GM19035 (cell line): ENCODE data around the gene SLC3A2.
"Not testable (repeated sequence)": the region's sequence is repeated elsewhere in the genome, so short reads cannot be mapped to it uniquely, and the experiment has no call there.

Source experiments
- ATAC-seq: cut with Tn5 transposase; IDR thresholded peaks from one replicate; pipeline ENCODE4 v1.9.1; 2021; ENCODE audit not compliant: unreplicated experiment

Gene SLC3A2

DNA sequence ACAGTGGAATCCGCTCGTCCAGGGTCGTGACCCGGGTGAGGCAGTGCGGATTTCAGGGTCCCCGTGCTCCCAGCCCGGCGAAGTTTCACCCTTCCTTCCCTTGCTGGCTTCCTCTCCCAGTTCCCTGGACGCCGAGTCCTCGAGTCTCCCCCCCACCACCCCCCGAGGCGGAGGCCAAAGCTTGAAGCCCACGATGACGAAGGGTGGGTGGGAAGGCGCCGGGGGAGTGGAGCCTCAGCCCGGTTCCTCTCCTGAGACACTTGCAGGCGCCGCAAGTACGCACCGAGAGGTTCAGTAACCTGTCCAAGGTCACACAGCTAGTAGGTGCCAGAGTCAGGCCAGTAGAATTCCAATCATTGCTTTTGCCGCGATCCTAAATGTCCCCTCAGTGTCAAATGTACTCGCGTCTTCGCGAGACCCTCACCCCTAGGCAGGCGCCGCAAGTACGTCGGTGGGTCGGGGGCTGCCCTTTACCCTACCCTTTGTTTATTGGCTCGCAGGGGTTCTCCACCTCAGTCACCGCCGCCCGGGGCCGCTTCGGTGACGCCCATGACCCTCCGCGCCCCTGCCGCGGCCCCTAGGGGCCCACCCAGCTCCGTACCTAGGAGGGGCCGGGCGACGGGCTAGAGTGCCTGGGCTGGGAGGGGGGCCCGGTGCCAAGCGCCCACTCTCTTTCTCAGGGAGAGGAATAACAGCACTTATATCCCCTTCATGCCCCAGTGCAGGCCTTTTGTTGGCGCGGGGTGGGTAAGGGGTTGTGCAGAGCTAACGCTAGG, 46.2 kb downstream of the SLC3A2 start:
- ATAC-seq, result no peak

DNA sequence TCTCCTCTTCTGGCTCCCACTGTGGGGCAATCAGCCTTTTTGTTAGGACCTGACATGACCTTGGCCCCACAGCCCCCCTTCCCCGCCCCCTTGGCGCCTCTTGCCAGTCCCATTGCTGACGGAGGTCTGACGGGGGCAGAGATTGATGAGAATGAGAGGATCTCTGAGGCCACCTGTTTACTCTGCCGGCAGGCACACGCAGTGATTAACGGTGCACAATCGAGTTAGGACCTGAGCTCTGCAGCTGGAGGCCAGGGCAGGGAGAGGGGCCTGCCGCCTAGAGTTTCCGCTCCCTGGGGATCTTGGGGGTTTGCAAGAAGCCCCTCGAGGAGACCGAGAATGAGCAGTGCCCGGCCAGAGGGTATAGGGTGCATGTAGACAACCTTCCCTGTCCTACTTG, 47.3 kb downstream of the SLC3A2 start:
- ATAC-seq, result no peak

DNA sequence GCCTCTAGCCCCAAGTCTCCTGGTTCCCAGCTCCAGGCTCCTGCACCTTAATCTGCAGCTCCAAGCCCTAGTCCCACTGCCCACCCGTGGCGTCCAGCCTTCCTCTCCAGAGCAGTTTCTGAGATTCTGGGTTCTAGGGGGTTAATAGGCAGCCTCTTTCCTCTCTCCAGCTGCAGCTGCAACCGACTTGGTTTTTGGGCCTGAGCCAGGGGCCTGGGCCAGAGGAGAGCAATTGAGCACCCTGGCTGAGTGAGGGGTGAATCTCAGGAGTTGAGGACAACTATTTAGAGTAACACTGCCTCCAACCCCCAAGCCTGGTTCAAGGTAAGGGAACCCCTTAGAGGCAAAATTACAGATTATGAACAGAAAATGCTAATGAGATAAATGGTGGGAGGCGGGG, 49.5 kb downstream of the SLC3A2 start:
- ATAC-seq, result no peak

DNA sequence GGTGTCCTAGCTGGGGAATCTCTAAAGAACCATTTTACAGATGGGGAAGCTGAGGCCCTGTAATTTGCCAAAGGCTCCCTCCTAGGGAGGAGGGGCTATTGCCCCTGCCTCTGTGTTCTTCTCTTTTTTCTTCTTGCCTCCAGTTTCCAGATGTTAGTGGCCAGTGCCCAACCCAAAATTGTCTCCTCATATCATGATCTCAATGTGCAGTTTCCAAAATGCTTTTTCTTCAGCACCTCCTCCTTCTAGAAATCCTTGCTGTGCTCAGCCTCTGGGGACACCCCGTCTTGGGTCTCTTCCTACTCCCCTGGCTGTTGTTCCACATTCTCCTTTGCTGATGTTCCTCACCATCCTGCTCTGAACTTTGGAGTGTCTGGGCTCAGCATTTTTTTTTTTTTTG, 50.0 kb downstream of the SLC3A2 start:
- ATAC-seq, result no peak

DNA sequence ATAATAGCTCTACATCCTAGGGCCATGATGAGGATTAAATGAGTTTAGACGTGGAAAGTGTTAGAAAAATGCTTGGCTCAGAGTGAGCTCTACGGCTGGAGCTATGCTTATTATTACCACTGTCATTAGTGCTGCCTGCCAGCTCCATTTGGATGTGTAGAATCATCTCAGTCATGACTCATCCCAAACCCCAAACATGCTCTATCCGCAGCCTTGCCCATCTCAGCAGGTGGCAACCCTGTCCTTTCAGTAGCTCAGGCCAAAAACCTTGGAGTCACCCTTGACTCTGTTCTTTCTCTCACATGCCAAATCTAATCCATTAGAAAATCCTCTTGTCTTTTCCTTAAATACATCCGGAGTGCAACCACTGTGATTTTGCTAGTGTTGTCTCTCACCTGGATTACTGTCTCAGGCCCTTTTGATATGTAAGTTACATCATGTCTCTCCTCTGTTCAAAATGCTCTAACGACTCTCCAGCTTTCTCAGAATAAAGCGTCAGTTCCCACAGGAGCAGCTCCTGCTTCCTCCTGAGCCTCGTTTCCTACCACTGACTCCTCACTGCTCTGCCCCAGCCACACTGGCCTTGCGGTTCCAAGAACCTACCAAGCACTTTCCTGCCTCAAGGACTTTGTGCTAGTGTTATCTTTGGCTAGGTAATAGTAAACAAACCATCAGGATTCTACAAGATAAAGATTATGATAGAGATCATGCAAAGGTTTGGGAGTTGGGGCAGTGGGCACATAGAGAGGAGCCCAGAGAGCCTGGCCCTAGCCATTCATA, 51.0 kb downstream of the SLC3A2 start:
- ATAC-seq, result no peak

DNA sequence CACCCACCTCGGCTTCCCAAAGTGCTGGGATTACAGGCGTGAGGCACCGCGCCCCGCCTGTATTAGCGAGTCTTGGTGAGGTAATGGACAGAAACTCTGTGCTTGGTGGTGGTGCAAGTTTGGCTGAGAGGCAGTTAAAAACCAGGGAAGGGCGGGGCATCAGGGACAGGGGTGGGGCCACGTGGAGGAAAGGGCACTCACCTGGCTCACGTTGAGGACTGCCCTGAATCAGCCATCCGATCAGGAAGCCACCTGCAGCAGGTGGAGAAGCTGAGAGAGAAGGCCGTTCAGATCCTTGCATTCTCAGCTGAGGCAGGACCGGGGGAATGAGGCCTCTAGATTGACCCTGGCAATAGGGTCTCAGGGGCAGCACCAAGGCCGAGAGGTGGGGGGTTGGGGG, 52.6 kb downstream of the SLC3A2 start:
- ATAC-seq, result no peak

DNA sequence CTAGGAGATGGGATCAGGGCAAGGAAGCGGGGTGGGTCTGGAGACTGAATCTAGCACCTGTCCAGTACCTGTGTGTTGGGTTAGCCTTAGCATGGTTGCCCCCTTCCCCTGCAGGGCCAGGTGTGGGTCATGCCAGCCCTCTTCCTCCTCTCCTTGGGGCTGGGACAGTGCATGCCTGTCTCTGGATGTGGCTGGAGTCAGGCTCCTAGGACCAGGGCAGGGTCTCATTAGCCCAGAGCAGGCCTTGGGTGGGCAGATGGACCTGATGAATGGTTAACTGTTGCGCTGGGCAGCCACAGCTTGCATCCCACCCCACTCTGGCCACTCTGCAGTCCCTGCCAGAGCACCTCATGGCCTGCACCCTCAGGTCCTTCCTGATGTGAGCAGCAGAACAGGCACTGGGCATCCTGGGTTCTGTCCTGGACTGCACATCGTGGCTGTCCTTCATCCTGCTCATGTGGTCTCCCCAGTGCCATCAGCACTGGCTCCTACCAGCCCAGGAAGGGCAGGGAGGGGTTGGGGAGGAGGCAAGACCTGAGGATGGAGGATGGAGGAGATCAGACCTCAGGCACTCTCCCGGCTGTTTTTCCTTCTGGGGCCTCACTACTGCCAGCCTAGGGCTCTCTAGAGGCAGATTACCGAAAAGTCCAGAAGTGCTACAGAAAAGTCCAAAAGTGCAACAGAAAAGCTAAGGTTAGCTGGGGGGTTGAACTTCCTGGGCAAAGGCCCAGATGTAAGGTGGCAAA, 53.2 kb downstream of the SLC3A2 start:
- ATAC-seq, result no peak

DNA sequence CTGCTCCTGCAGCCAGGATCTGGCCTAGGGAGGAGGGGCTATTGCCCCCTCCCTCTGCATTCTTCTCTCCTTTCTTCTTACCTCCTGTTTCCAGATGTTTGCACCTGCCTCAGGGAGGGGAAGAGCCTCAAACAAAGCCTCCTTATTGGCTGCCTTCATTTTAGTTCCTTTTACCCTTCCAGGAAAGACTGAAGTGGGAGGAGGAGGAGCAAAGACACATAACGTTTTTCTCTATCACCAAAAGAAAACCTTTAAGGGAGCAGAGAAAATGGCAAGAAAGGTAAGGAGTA, 53.7 kb downstream of the SLC3A2 start:
- no peak for ATAC-seq

DNA sequence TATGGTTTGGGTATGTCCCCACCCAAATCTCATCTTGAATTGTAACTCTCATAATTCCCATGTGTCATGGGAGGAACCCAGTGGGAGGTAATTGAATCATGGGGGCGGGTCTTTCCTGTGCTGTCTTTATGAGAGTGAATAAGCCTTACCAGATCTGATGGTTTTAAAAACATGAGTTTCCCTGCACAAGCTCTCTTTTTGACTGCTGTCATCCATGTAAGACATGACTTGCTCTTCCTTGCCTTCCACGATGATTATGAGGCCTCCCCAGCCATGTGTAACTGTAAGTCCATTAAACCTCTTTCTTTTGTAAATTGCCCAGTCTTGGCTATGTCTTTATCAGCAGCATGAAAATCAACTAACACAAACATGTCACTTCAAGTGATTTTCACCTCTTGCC, 56.8 kb downstream of the SLC3A2 start:
- not testable (repeated sequence) for ATAC-seq
